ENCODE data around the gene ARHGAP26.
A peak's percentile ranks its signal among the peaks of the same experiment; 100 is the strongest.

Gene ARHGAP26, protein sequence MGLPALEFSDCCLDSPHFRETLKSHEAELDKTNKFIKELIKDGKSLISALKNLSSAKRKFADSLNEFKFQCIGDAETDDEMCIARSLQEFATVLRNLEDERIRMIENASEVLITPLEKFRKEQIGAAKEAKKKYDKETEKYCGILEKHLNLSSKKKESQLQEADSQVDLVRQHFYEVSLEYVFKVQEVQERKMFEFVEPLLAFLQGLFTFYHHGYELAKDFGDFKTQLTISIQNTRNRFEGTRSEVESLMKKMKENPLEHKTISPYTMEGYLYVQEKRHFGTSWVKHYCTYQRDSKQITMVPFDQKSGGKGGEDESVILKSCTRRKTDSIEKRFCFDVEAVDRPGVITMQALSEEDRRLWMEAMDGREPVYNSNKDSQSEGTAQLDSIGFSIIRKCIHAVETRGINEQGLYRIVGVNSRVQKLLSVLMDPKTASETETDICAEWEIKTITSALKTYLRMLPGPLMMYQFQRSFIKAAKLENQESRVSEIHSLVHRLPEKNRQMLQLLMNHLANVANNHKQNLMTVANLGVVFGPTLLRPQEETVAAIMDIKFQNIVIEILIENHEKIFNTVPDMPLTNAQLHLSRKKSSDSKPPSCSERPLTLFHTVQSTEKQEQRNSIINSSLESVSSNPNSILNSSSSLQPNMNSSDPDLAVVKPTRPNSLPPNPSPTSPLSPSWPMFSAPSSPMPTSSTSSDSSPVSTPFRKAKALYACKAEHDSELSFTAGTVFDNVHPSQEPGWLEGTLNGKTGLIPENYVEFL

DNA sequence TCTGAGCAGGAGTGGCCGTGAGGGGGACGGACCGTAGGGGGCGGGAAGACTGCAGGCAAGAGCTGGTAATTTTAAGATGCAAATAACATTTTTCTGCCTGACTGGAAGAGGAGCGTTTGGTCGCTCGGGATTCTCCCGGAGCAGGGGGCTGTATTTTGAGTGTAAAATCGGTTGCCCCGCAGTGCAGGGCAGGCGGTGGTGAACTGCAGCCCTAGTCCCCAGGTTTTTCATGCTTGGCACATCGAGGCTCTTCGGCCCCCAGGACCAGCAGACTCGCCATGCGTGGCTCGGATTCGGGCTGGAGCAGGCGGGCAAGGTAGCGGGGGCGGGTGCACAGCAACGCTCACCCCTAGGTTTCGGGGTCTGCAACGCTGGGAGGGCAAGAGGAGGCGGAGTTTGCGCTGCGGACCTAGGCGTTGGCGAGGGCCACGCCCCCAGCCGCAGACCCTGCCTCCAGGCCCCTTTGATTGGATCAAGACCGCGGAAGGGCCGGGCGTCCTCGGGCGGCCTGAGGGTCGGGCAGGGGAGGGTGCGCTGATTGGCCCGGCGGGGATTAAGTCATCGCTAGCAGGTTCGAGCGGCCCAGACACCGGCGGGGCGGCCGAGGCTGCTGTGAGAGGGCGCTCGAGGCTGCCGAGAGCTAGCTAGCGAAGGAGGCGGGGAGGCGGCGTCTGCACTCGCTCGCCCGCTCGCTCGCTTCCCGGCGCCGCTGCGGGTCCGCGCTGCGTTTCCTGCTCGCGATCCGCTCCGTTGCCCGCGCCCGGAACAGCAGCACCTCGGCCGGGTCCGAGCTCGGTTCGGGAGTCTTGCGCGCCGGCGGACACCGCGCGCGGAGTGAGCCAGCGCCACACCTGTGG, at the start of gene ARHGAP26:
TSS of gene ARHGAP26 (plus strand) at position 585 of the 857 bp plus-strand sequence. CDS start 385 bp downstream, outside the sequence.
- TF ChIP-seq CTCF (IDR thresholded peaks at IDR 0.05; ENCODE audit: low read depth, low read length, missing control alignments), result no peak
- DNase-seq (ENCODE audit: extremely low read depth, low read depth), result peak; percentile 70
- peak within 1 kb of the TSS; percentile 74 for H3K4me3 ChIP-seq (replicated peaks; ENCODE audit: low read depth, low read length)

GRCh38 chr5:142720641-142721271, 49.4 kb upstream of the ARHGAP26 start:
- no peak for TF ChIP-seq CTCF (IDR thresholded peaks at IDR 0.05; ENCODE audit: low read depth, low read length, missing control alignments)
- H3K4me3 ChIP-seq (replicated peaks; ENCODE audit: low read depth, low read length), result no peak overlapping the region
- no peak for DNase-seq (ENCODE audit: extremely low read depth, low read depth)

- H3K4me3 ChIP-seq (replicated peaks; ENCODE audit: low read depth, low read length), result no peak overlapping the region
- no peak for DNase-seq (ENCODE audit: extremely low read depth, low read depth)
- TF ChIP-seq CTCF (IDR thresholded peaks at IDR 0.05; ENCODE audit: low read depth, low read length, missing control alignments), result no peak
Observed at GRCh38 chr5:142722146-142722545, 48.0 kb upstream of the ARHGAP26 start.

- TF ChIP-seq CTCF (IDR thresholded peaks at IDR 0.05; ENCODE audit: low read depth, low read length, missing control alignments), result no peak
- DNase-seq (ENCODE audit: extremely low read depth, low read depth), result no peak
- no peak overlapping the region for H3K4me3 ChIP-seq (replicated peaks; ENCODE audit: low read depth, low read length)
Observed at GRCh38 chr5:142722896-142723295, 47.3 kb upstream of the ARHGAP26 start.

GRCh38 chr5:142724821-142725220, 45.4 kb upstream of the ARHGAP26 start:
- no peak for TF ChIP-seq CTCF (IDR thresholded peaks at IDR 0.05; ENCODE audit: low read depth, low read length, missing control alignments)
- H3K4me3 ChIP-seq (replicated peaks; ENCODE audit: low read depth, low read length), result no peak overlapping the region
- no peak for DNase-seq (ENCODE audit: extremely low read depth, low read depth)

All from HFF-Myc (cell line).